Hepatocyte (in vitro differentiated cells): Measurements from ENCODE around the gene CFAP161. TPM values are rescaled to one million over a fixed set of nuclear protein-coding genes. Genes with fewer than 3 reads are reported as not detected.

ENCODE experiments used
- DNase-seq: peaks from one replicate; pipeline ENCODE4 v3.0.0-alpha.2; 2016; ENCODE audit warnings: low spot score
- H2AFZ ChIP-seq: fragments of 200-600 bp; sonication (generic); 2 replicates; pipeline ENCODE4 v1.6.0; 2016; ENCODE audit warnings: antibody characterized with exemption, mild to moderate bottlenecking
- H3K27ac ChIP-seq: fragments of 200-600 bp; sonication (generic); 2 replicates; pipeline ENCODE4 v1.5.1; 2016; ENCODE audit warnings: mild to moderate bottlenecking
- H3K27me3 ChIP-seq: fragments of 200-600 bp; sonication (generic); 2 replicates; pipeline ENCODE4 v1.6.1; 2016
- H3K36me3 ChIP-seq: fragments of 200-600 bp; sonication (generic); replicated peaks from 2 replicates; pipeline ENCODE4 v1.5.1; 2016; ENCODE audit warnings: low read depth; ENCODE audit not compliant: insufficient read depth
- H3K4me1 ChIP-seq: fragments of 200-600 bp; sonication (generic); 2 replicates; pipeline ENCODE4 v1.5.1; 2016; ENCODE audit warnings: mild to moderate bottlenecking, moderate library complexity; ENCODE audit not compliant: insufficient read depth
- H3K4me2 ChIP-seq: fragments of 200-600 bp; sonication (generic); 2 replicates; pipeline ENCODE4 v1.6.0; 2016
- H3K4me3 ChIP-seq: fragments of 200-600 bp; sonication (generic); 2 replicates; pipeline ENCODE4 v1.5.1; 2016; ENCODE audit warnings: mild to moderate bottlenecking
- H3K79me2 ChIP-seq: fragments of 200-600 bp; sonication (generic); 2 replicates; pipeline ENCODE4 v1.6.0; 2017; ENCODE audit warnings: mild to moderate bottlenecking
- H3K9me2 ChIP-seq: fragments of 200-600 bp; sonication (generic); replicated peaks from 2 replicates; pipeline ENCODE4 v1.6.0; 2017; ENCODE audit warnings: mild to moderate bottlenecking; ENCODE audit not compliant: insufficient read depth
- H3K9me3 ChIP-seq: fragments of 200-600 bp; sonication (generic); 2 replicates; pipeline ENCODE4 v1.5.1; 2016; ENCODE audit warnings: low read depth, mild to moderate bottlenecking
- H4K20me1 ChIP-seq: fragments of 200-600 bp; sonication (generic); 2 replicates; pipeline ENCODE4 v1.6.0; 2016; ENCODE audit warnings: mild to moderate bottlenecking; ENCODE audit not compliant: insufficient read depth, poor library complexity, severe bottlenecking
- EZH2 ChIP-seq: fragments of 200-600 bp; sonication (generic); IDR thresholded peaks from 2 replicates; pipeline ENCODE4 v1.6.1; 2016; ENCODE audit warnings: antibody characterized with exemption, mild to moderate bottlenecking, borderline replicate concordance
- EZH2phosphoT487 ChIP-seq: fragments of 200-600 bp; sonication (generic); IDR thresholded peaks from one replicate; pipeline ENCODE4 v1.6.1; 2018; ENCODE audit warnings: antibody characterized with exemption, mild to moderate bottlenecking, low read depth, moderate library complexity; ENCODE audit not compliant: unreplicated experiment, severe bottlenecking
- WGBS: methylation state at CpG from one replicate; pipeline ENCODE4 v1.1.6; 2016; ENCODE audit warnings: low lambda C conversion rate; ENCODE audit errors: missing lambda C conversion rate; 5-methylcytosine and 5-hydroxymethylcytosine counted together
- polyA plus RNA-seq: library from polyadenylated mRNA; unstranded; fragments of >200 nt; fragmentation: Nextera tagmentation; extraction: Ambion mirVana; gene quantifications from 2 replicates; pipeline ENCODE4 v1.2.1, GENCODE V29; 2016
- total RNA-seq: library from RNA; depleted of rRNA; stranded (reverse); fragments of >200 nt; gene quantifications from 2 replicates; pipeline ENCODE4 v1.2.3, GENCODE V29; 2014
- TF ChIP-seq, protein P1 (sequence below): fragments of 200-600 bp; sonication (generic); IDR thresholded peaks from 2 replicates; pipeline ENCODE4 v1.5.1; 2016; ENCODE audit warnings: antibody characterized with exemption, mild to moderate bottlenecking; ENCODE audit not compliant: poor library complexity

The CFAP161 gene
- total and polyA plus RNA-seq, 2 experiments from 2014 or later: 0.81 TPM; not detected in 1

GRCh38 chr15:81174792-81175327 is 40.8 kb downstream of the CFAP161 start:
- Histone ChIP-seq H3K36me3 (no peaks in the 10 kb centered on the region), H3K4me3 (no peak overlapping the region), H3K9me3 (no peaks in the 10 kb centered on the region), H3K79me2 (no peaks in the 10 kb centered on the region), H3K27ac (no peak overlapping the region), H2AFZ (no peak overlapping the region), H3K9me2 (no peaks in the 10 kb centered on the region), H3K27me3 (peaks cover 13% of the 10 kb centered on the region), H3K4me2 (no peak overlapping the region), H4K20me1 (no peaks in the 10 kb centered on the region), H3K4me1 (no peaks in the 10 kb centered on the region)
- 100% methylated on average over 1 of the region's 1 CpG for WGBS
- TF ChIP-seq, protein P1, sequence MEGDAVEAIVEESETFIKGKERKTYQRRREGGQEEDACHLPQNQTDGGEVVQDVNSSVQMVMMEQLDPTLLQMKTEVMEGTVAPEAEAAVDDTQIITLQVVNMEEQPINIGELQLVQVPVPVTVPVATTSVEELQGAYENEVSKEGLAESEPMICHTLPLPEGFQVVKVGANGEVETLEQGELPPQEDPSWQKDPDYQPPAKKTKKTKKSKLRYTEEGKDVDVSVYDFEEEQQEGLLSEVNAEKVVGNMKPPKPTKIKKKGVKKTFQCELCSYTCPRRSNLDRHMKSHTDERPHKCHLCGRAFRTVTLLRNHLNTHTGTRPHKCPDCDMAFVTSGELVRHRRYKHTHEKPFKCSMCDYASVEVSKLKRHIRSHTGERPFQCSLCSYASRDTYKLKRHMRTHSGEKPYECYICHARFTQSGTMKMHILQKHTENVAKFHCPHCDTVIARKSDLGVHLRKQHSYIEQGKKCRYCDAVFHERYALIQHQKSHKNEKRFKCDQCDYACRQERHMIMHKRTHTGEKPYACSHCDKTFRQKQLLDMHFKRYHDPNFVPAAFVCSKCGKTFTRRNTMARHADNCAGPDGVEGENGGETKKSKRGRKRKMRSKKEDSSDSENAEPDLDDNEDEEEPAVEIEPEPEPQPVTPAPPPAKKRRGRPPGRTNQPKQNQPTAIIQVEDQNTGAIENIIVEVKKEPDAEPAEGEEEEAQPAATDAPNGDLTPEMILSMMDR: no peak
- TF ChIP-seq EZH2phosphoT487 (no peak), EZH2 (no peak)
- no peak for DNase-seq

DNA sequence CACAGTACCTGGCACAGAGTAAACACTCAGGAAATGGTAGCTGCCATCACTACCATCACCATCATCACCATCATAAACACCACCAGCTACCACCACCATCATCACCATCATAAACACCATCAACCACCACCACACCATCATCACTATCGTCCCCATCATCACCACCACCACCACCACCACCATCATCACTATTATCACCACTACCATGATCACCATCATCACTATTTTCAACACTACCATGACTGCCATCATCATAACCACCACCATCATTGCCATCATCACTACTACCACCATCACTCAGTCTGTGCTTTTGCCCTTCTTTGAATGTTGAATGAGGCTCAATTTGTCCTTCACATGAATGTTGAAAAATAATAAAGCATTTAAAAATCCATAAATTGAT is 41.4 kb downstream of the CFAP161 start:
- Histone ChIP-seq H3K27ac (no peak overlapping the region), H3K9me3 (no peaks in the 10 kb centered on the region)
- 95% methylated on average over 1 of the region's 1 CpG for whole genome bisulfite sequencing

DNA sequence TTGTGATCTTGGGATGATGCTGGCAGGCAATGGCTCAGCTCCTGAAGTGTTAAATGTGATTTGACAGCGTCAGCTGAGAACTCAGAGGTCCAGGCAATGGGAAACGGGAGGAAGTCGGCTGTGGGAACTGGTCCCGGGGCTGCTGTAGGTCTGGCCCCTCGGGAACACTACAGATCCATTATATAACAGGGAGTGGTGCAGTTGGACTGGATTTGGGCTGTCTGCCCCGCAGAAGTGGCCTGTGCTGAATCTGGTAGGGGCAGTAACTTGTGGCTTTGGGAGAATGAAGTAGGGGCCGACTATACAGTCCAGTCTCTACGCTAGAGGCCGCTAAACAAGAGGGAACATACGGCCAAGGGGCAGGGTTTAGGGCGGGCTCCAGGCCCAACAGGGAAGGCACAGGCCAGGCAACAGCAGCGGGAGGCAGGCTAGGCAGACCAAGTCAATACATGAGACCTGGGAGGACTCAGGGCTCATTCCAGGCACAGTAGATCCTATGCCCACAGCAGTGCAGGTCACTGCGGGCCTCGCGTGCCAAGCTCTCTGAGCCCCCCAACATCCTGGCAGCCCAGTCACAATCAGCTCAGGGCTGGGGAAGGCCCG is 42.3 kb downstream of the CFAP161 start:
- no peak overlapping the region for H2AFZ ChIP-seq
- 86% methylated on average over 16 of the region's 16 CpGs for WGBS
- no peak overlapping the region for H3K4me3 ChIP-seq
- H3K79me2 ChIP-seq: no peaks in the 10 kb centered on the region
- no peak overlapping the region for H3K4me2 ChIP-seq
- DNase-seq: no peak
- no peaks in the 10 kb centered on the region for H3K4me1 ChIP-seq
- no peak for TF ChIP-seq EZH2phosphoT487
- no peak for TF ChIP-seq EZH2
- TF ChIP-seq, protein P1: no peak
- peaks cover 13% of the 10 kb centered on the region for H3K27me3 ChIP-seq
- no peaks in the 10 kb centered on the region for H3K9me3 ChIP-seq
- H3K9me2 ChIP-seq: no peaks in the 10 kb centered on the region
- H3K27ac ChIP-seq: no peak overlapping the region
- no peaks in the 10 kb centered on the region for H4K20me1 ChIP-seq
- H3K36me3 ChIP-seq: no peaks in the 10 kb centered on the region

More for the DNA sequence above, 41.4 kb downstream of the CFAP161 start:
- no peaks in the 10 kb centered on the region for H3K4me1 ChIP-seq
- no peaks in the 10 kb centered on the region for H3K9me2 ChIP-seq
- no peaks in the 10 kb centered on the region for H3K79me2 ChIP-seq
- H2AFZ ChIP-seq: no peak overlapping the region
- H4K20me1 ChIP-seq: no peaks in the 10 kb centered on the region
- no peak overlapping the region for H3K4me3 ChIP-seq
- TF ChIP-seq, protein P1: no peak
- TF ChIP-seq EZH2phosphoT487 (no peak), EZH2 (no peak)
- DNase-seq: no peak
- no peaks in the 10 kb centered on the region for H3K36me3 ChIP-seq
- peaks cover 13% of the 10 kb centered on the region for H3K27me3 ChIP-seq
- H3K4me2 ChIP-seq: no peak overlapping the region

DNA sequence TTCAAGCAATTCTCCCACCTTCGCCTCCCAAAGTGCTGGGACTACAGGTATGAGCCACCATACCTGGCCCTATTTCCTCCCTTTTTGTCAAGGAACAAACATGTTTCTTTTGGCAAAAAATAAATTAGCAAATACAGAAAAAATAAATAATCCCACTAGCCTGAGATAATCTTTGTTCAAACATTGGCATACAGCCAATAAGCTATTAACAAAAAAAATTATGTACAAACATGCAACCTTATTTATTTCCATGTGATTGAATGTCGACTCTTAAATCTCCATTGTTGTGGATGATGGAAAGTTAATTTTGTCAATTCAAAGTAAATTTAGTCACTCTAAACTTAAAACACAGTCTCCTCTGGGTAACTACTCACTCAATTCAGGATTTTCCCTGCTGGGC is 44.3 kb downstream of the CFAP161 start:
- Histone ChIP-seq H3K4me3 (no peak overlapping the region), H3K36me3 (no peaks in the 10 kb centered on the region), H3K4me2 (no peak overlapping the region), H3K79me2 (no peaks in the 10 kb centered on the region), H4K20me1 (no peaks in the 10 kb centered on the region), H3K9me3 (no peaks in the 10 kb centered on the region), H3K9me2 (no peaks in the 10 kb centered on the region), H3K4me1 (peaks cover 11% of the 10 kb centered on the region), H3K27ac (no peak overlapping the region), H2AFZ (no peak overlapping the region), H3K27me3 (peaks cover 16% of the 10 kb centered on the region)
- no peak for DNase-seq
- TF ChIP-seq EZH2phosphoT487 (no peak), EZH2 (no peak)
- TF ChIP-seq, protein P1: no peak
- 75% methylated on average over 2 of the region's 2 CpGs for WGBS
